HL-60/S4 (cell line): ENCODE results near the gene TMEM39A.

Experiments used
- in situ Hi-C: fragments of 300-500 bp; cut with MboI; formaldehyde crosslinking; loops from 2 replicates; pipeline ENCODE4 v1.14.3; 2022; ENCODE audit warnings: low sequenced_read_pairs

The TMEM39A gene, protein sequence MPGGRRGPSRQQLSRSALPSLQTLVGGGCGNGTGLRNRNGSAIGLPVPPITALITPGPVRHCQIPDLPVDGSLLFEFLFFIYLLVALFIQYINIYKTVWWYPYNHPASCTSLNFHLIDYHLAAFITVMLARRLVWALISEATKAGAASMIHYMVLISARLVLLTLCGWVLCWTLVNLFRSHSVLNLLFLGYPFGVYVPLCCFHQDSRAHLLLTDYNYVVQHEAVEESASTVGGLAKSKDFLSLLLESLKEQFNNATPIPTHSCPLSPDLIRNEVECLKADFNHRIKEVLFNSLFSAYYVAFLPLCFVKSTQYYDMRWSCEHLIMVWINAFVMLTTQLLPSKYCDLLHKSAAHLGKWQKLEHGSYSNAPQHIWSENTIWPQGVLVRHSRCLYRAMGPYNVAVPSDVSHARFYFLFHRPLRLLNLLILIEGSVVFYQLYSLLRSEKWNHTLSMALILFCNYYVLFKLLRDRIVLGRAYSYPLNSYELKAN

DNA sequence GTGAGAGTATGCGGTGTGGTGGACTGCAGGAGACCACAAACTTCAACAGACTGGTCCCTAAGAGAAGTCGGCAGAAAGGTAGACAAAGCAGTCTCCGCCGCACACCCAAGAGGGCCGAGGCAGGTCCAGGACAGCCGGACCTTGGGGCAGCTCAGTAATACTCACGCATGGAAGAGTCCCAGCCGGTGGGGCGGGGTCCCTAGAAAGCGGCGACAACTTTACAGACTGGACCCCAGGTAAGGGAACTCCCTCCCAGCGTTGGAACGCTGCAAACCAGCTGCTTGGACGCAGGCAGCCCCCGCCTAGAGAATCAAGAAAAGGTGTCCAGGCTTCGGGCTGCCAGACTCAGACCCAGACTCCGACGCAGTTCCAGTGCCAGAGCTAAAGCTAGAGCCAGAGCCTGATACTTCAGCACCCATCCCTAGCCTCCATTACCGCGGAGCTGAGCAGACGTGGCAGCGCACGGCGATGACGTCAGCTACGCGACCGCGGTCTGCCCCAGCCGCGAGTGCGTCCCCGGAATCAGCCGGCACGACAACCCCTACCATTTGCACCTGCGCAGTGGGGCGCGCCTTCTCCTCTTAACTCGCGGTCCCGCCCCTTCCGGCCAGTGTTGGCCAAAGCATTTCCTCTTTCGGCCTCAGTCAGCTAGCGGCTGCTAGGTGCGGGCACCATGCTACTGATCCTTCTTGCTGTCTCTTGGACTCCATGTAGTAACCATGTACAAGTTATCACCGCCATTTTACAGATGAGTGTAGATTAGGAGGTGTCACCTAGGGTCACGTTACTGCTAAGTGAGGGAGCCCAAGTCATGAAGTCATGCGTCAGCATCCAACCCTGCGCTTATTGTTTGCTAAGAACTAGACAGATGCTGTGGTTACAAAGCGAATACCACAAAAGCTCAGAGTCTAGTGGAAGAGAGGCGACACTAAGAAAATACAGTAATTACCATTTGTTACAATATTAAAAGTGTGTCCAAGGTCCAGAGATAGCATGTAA is at the start of gene TMEM39A:
Gene TMEM39A (minus strand): TSS at position 445 of the 999 bp plus-strand sequence. CDS start 1,541 bp downstream, outside the sequence.
- in situ Hi-C loops: no loop called here

DNA sequence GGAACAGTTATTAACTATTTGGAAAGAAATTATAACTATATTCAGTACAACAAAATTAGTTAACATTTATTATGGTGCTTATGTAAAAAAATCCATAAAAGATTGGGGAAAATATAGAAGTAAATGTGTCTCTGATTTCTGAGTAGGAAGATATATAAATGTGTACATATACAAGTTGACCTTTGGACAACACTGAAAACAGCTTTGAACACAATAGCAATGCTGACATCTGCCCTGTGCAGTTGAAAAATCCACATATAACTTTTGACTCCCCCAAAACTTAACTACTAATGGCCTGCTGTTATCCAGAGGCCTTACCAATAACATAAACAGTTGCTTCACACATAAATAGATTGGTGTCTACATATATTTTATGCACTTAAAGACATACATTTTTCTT is 47.3 kb upstream of the TMEM39A start:
- in situ Hi-C loops: no loop called here

DNA sequence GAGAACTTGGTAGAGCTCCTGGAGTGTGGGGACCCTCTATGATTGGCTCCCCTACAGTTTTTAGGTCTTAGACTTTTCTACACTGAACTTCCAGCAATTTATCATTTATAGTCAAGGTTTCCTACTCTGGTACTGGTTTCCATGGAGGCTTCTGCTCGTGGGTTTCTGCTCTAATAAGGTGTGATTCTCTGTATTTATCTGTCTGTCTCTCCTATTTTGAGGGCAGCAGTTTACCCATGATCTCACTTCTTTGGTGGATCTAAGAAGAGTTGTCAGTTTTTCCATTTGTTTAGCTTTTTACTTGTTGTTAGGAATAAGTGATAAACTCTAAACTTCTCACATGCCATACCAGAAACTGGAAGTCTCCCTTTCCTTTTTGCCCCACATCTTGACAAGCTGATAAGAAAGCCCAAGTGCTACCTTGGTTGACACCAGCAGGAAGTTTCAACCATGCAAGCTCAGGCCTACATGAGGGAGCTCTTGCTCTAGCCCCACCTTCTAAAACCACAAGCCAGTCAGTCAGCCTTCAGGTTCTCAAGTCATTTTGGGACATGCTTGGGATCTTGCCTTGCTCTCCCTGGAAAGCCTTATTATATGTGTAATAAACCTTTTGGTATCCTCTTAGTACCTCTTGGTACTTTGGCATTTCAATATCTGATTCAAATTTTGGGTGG is 44.9 kb upstream of the TMEM39A start:
- in situ Hi-C loops: no loop called here

DNA sequence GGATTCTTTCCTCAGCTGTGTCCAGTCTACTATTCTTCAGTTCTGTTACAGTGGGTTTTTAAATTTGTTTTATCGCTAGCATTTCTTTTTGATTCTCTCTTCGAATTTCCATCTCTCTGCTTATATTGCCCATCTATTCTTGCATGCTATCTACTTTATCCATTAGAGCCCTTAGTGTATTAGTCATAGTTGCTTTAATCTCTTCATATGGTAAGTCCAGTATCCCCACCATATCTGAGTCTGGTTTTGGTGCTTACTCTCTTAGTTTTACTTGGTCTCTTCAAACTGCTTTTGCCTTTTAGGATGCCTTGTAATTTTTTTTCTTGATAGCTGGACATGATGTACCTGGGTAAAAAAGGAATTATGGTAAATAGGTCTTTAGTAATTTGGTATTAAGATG is 44.0 kb upstream of the TMEM39A start:
- in situ Hi-C loops: no loop called here

DNA sequence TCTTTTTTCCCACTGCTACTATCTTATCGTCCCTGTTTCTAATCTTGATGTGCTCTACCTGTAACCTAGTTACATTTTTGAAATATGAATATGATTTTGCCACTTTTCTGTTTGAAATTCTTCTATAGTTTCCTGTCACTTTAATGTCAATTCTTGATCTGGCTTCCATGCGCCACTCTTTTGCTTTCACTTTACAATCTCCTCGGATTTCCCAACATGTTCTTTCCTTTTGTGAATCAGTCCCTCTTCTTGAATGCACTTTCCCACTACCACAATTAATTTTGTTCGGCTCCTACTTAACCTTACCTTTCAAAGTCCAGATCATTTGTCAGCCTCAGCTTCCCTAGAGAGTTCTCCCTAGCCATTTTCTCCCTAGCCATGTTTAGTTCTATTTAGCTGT is 43.2 kb upstream of the TMEM39A start:
- in situ Hi-C loops: no loop called here

DNA sequence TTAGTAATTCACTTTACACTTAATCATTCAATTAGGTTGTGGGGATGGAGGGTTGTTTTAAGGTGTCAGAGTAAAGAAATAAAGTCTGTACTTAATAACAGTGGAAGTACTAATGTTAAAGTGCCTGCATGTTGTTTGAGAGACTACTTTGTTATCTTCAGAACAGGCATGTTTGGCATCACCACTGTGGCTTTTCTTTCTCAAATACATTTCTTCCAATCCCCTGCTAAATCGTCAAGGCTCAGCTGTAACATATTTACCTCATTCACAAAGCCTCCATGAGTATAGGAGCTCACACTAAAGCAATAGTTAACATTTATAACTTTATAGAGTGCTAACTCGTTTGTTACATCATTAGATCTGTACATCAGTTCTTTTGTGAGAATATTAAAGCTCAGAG is 37.5 kb upstream of the TMEM39A start:
- in situ Hi-C loops: no loop called here

DNA sequence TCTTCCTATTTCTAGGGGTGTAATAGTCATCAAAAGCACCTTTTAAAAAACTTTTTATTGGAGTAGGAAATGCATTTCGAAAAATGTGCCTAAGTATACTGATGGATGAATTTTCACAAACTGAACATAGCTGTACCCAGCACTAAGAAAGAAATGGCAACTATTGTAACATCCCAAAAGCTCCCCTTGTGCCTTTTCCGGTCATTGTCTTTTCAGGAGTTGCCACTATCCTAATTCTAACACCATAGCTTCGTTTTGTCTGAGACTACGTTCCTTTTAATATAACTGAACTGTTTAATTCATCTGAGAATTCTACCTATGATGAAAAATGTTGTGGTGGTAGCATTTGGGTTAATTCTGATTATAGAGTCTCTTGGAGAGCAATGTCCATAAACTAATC is 36.9 kb upstream of the TMEM39A start:
- in situ Hi-C loops: no loop called here

DNA sequence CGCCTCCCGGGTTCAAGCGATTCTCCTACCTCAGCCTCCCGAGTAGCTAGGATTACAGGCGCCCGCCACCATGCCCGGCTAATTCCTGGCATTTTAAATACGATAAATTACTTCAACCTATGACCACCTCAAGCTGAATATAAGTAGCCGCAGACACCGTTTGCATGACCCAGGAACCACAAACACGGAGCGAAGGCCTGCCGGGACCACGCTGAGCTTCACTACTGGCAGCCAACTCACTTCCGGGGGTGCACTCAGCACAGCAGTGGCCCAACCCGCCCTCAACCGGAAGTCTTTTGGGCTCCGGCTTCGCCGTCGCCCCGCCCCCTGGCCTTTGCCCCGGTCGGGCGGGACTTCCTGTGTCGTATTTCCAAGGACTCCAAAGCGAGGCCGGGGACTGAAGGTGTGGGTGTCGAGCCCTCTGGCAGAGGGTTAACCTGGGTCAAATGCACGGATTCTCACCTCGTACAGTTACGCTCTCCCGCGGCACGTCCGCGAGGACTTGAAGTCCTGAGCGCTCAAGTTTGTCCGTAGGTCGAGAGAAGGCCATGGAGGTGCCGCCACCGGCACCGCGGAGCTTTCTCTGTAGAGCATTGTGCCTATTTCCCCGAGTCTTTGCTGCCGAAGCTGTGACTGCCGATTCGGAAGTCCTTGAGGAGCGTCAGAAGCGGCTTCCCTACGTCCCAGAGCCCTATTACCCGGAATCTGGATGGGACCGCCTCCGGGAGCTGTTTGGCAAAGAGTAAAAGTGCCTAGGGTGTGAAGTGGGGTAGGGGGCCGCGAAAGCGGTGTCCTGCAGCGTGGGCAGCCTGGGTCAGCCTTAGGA is 35.0 kb upstream of the TMEM39A start, which contains the start of gene TIMMDC1:
Gene TIMMDC1 (plus strand): TSS at position 362 of the 826 bp plus-strand sequence. CDS start 187 bp downstream, at position 549.
- in situ Hi-C loops: no loop called here

DNA sequence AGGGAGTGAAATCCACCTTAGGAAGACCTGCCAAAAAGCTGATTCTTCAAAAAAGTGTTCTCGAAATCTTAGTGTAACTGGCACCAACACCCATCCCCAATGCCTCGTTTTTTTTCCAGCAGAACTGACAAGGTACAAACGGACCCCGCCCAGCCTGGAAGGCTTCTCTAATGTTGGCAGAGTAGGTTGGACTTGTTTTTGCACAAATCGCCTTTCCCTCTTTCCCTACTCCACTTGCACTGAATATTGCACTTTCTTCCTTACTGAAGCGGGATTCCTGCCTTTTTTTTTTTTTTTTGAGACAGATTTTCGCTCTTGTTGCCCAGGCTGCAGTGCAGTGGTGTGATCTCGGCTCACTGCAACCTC is 34.4 kb upstream of the TMEM39A start:
- in situ Hi-C loops: no loop called here

DNA sequence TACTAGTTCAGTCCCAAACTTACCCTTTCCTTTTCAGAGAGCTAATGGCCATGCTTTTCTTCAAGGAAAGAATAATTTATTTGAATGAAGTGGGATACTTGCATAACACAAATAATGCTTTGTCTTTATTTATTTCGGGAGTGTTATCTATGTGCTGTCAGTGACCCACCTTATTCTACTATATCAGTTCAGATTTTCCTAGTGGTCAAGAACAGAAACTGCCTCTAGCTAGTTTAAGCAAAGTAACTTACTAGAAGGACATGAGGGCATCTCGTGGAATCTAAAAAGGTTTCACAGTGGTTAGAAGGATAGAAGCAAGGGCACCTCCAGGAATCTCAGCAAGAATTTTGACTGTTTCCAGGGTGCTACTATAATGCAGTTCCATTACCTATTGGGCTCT is 31.2 kb upstream of the TMEM39A start:
- in situ Hi-C loops: no loop called here

DNA sequence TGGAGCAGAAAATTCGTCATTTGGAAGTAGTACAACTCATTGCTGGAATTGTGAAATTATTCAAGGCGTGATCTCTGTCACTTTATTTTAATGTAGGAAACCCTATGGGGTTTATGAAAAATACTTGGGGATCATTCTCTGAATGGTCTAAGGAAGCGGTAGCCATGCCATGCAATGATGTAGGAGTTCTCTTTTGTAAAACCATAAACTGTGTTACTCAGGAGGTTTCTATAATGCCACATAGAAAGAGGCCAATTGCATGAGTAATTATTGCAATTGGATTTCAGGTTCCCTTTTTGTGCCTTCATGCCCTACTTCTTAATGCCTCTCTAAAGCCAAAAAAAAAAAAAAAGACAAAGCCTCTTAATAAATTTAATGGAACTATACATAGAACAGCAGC is 29.4 kb upstream of the TMEM39A start:
- in situ Hi-C loops: no loop called here

DNA sequence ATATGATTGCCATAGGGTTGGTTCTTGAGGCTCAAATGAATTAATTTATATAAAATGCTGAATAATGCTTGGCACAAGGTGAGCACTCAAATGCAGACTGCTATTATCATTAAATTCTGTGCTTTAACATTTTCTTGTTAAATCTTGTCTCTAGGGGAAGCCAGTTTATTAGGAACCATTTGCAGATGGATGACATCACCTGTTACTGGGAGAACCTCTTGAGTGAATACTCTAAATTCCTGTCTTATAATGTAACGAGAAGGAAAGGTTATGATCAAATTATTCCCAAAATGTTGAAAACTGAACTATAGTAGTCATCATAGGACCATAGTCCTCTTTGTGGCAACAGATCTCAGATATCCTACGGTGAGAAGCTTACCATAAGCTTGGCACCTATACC is 28.7 kb upstream of the TMEM39A start:
- in situ Hi-C loops: no loop called here

DNA sequence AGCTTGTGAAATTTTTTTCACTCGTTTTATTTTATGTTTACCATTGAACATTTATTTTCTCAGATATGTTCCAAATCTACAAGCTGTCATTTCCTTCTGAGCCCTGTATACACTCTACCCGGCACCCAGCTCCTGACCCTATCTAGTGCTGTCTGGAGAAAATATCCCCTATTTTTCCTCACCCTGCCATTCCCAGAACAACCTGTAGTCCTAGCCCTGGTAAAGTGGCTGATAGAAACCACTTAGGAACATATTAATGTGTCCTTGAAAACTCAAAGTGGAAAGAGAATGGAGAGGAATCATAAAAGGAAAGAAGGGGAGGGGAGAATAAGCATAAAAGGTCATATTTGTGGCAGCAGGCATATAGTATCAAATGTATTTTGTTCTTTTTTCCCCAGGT is 26.7 kb upstream of the TMEM39A start:
- in situ Hi-C loops: no loop called here

DNA sequence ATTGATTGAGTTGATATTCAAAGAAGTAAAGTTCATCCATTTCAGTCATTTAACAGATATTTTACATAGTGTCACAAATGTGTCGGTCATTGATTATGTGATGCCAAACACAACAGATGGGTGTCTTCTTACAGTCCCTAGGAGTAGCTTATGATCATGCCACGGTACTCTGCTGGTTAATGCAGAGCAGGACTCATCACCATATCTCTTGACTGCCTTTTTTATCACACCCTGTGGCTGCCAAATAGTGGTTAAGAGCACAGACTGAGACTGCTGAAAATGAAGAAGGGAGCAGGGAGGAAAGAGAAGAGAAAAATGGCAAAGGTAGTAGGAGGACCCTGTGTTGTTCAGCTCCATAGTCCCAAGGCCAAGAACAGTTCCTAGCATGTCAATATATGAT is 22.1 kb upstream of the TMEM39A start:
- in situ Hi-C loops: no loop called here

DNA sequence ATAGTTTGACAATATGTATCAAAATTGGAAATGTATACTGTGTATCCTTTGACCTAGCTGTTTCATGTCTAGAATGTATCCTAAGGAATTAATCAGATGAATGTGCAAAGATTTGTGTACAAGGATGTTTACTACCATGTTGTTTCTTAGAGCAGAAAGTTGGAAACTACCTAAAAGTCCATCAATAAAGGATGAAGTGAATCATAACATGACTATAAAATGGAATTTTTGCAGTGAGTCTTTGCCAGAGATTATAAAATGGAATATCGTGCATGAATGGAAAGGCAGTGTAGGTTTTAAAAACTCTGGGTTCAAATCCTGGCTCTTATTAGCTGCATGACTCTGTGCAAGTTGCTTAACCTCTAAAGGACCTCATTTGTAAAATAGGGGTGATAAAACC is 19.7 kb upstream of the TMEM39A start:
- in situ Hi-C loops: no loop called here

DNA sequence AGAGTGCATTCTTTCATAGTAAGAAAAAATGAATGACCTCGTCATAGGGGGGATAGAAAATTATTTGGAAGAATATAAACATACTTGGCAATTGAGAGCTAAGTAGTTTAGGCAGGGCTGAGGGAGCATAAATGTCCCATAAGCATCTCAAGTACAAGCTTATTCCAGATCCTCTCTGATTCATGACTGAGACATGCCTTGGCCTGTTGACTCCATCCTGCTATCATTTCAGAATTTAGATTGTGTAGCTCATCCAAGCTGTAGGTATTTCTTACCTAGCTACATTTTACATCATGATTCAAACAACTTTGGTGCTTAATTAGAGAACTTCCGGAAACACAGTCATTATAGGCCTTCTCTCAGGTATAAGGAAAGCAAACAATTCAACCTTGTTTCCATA is 17.7 kb upstream of the TMEM39A start:
- in situ Hi-C loops: no loop called here

DNA sequence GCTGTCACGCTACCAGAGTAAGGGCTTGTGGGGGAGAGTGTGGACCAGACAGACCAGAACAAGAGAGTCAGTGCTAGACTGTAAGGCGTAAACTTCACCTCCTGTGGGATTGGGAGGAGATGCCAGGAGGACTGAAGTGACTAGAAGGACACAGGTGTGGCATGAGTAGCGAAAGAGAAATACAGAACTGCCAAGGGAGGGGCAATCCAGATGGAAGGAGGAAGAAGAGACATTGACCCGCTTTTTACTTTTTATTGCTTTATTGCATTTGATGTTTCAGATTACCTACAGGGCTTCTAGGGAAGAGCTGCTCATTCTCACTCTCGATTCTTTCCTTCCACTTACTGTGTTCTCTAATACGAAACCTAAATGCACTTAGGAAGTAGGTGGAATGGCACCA is 7.5 kb upstream of the TMEM39A start:
- in situ Hi-C loops: no loop called here

DNA sequence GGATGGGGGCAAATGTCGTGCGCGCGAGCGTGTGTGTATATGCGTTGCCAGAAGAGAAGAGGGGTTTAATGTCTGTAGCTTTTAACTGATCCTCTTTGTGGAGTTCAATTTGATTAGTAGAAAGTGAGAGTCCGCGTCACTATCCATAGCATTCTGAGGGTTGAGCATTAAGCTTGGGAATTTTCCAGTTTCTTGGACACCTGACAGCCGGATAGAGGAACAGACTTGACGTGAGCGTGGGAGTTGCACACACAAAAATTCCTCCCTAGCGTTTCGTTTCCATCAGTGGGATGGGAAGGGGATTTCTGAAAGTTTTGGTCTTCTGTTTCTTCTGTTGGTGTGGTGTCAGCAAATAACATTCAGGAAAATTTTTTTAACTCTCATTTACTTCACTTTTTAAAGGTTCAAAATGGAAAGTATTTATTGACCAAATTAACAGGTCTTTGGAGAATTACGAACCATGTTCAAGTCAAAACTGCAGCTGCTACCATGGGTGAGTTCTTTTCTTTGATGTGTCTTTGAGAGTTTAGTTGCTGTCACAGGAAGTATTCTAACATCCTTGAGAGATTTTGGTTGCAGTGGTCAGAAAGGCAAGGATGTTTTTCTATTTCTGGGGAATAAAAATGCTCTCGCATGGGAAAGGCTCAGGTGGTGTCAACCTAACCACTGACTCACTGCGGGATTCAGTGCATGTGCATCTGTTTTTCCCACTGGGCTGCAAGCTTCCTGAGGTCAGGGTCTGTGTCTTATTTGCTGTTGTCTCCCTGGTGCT is 6.2 kb upstream of the TMEM39A start:
- in situ Hi-C loops: no loop called here

DNA sequence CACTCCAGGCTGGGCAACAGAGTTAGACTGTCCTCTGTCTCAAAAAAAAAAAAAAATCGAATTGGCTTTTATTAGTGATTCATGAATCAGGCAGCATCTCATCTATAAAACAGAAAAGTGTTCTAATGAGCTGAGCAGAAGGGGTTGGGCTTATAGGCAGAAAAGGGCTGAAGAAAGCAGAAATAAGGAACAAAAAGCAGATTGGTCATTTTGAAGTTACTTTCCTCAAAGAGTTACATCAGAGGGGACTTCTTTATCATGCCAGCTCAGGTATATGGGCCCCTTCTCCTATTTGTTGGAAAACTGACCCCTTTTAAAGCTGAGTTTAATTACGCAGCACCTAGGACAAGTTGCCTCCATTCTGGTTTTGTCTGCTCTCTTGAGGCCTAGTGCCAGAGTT is 4.6 kb upstream of the TMEM39A start:
- in situ Hi-C loops: no loop called here
